Activated CD4-positive, alpha-beta memory T cell treated with anti-CD3 and anti-CD28 coated beads, Interleukin-2, amount 10 ng/mL, durations not matched to agents 7 days and 5 days (primary cell): Measurements from ENCODE around the gene GALNTL6. TPM values are rescaled to one million over a fixed set of nuclear protein-coding genes. Genes with fewer than 3 reads are reported as not detected.
"Not testable (repeated sequence)": the region's sequence is repeated elsewhere in the genome, so short reads cannot be mapped to it uniquely, and the experiment has no call there.

Experiments used
- CTCF ChIA-PET: fragments of 350-600 bp; sonication (Branson Sonifier 250); formaldehyde crosslinking; loops from one replicate; lab custom pipeline; 2021; ENCODE audit warnings: antibody characterized with exemption, inconsistent platforms; lab: Charles Lee
- POLR2A ChIA-PET: fragments of 350-600 bp; sonication (Branson Sonifier 250); formaldehyde crosslinking; loops from one replicate; lab custom pipeline; 2021; ENCODE audit warnings: antibody characterized with exemption; lab: Charles Lee
- DNase-seq: peaks from one replicate; pipeline ENCODE4 v3.0.0-alpha.2; 2020
- H3K27ac Mint-ChIP-seq: one replicate; pipeline ENCODE4 v1.8.0; 2021; ENCODE audit warnings: mild to moderate bottlenecking, mixed read lengths
- H3K27me3 Mint-ChIP-seq: one replicate; pipeline ENCODE4 v1.8.0; 2021; ENCODE audit warnings: mixed read lengths
- H3K36me3 Mint-ChIP-seq: one replicate; pipeline ENCODE4 v1.8.0; 2021; ENCODE audit warnings: low read depth, mixed read lengths
- H3K4me1 Mint-ChIP-seq: one replicate; pipeline ENCODE4 v1.8.0; 2021; ENCODE audit warnings: mixed read lengths
- H3K4me3 Mint-ChIP-seq: one replicate; pipeline ENCODE4 v1.8.0; 2021; ENCODE audit warnings: mild to moderate bottlenecking, mixed read lengths
- H3K9me3 Mint-ChIP-seq: one replicate; pipeline ENCODE4 v1.8.0; 2021; ENCODE audit warnings: mixed read lengths
- total RNA-seq, 2 experiments: library from RNA; stranded (reverse); gene quantifications; one replicate each; pipeline ENCODE4 v1.2.3, GENCODE V29; 2021

GALNTL6 gene
- total RNA-seq, 2 experiments from 2014 or later, result not detected

DNA sequence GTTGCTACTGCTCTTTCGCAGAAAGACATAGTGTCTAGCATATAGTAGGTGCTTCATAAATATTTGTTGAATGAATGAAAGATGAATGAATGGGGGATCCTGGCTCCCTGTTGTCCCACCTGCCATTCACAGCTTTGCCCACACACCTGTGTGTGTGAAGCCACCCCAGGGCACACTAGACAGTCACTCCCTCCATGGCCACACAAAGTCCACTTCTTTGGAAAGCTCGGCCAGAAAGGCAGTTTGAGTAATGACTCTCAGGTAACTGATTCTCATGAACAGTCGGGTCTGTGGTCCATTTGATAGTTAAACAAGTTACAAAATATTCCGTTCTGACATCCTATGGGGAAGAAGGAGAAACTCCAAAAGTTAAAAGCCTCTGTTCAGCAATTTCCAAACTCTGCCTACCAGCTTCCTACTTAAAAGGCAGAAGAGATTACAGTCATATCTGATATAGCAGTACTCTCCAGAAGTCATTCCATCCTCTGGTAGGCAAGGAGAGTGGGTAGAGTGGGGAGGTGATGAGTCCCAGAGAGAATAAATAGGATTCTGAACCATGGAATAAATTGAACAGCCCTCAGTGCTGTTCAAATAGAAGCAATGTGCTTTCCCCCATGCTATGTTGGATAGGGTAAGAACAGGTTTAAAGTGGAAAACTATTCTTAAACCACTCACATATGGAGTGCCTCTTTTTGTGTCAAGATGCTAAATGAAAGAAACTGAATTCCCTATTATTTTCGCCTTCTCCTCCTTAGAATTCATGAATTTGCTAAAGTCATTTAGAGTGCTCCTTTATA lies 1150.5 kb downstream of the GALNTL6 start:
- DNase-seq, result no peak
- ChIA-PET POLR2A (no interaction called here), CTCF (no interaction called here)
- Mint-ChIP-seq H3K27me3 (peaks cover 3% of the 10 kb centered on the region), H3K4me3 (no peak overlapping the region), H3K4me1 (no peaks in the 10 kb centered on the region), H3K36me3 (no peaks in the 10 kb centered on the region), H3K9me3 (no peaks in the 10 kb centered on the region), H3K27ac (no peak overlapping the region)

DNA sequence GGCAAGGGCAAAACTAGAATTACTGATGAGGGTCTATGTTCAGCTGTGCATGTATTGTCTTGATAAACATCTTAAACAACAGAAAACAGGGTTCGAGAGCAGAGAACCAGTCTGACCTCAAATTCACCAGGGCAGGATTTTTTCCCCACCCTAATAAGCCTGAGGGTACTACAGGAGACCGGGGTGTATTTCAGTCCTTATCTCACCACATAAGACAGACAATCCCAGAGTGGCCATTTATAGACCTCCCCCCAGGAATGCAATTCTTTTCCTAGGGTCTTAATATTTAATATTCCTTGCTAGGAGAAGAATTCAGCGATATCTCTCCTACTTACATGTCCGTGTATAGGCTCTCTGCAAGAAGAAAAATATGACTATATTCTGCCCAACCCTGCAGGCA lies 1157.0 kb downstream of the GALNTL6 start:
- H3K27me3 Mint-ChIP-seq, POLR2A ChIA-PET: not testable (repeated sequence)

DNA sequence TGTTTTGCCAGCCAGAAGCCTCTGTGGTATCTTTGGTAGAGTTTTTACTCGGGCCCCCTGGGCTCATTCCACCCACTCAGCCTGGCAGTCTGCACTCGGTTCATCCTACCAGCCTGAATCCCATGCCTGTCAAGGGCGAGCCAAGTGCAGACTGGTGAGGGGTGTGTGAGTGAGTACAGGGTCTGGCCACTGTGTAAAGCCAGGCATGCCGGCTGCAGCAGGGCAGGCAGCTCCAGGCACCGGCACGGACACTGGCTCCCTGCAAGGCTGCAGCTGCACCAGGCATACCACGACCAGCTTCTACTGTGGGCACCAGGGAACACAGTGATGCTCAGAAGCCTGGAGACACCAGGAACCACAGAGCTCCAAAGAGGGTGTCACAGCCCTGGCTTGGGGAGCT lies 1161.4 kb downstream of the GALNTL6 start:
- POLR2A ChIA-PET, result no interaction called here
- H3K36me3 Mint-ChIP-seq, result no peaks in the 10 kb centered on the region

More for the DNA sequence above, 1157.0 kb downstream of the GALNTL6 start:
- H3K4me1 Mint-ChIP-seq, CTCF ChIA-PET, H3K9me3 Mint-ChIP-seq, H3K27ac Mint-ChIP-seq, DNase-seq, H3K4me3 Mint-ChIP-seq, H3K36me3 Mint-ChIP-seq: not testable (repeated sequence)

DNA sequence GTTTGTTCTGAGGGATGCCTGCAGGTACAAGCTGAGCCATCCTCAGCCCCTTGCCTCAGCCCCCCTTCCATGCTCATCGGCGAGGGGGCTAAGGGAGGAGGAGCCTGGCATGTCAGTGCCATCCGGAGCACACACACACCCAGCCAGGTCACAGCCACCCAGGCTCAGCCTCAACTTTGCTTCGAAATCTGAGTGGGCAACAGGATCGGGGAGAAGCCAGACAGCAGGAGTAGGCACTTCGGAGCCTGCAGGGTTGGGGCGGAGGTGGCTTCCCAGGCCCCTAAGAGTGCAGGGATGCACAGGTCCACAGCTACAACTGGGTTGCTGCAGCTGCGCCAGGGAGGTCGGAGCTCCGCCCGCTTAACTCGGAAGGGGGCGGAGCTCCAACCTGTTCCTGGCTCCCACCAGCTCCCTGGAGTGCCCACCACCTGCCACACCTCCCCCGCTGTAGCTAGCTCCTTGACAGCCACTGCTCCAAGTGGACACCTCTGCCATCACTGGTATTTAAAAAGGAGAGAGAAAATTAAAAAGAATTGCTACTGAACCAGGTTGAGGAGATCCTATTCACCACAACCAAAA lies 1162.5 kb downstream of the GALNTL6 start:
- H3K36me3 Mint-ChIP-seq, result no peaks in the 10 kb centered on the region
- H3K4me3 Mint-ChIP-seq, result no peak overlapping the region
- H3K27ac Mint-ChIP-seq, result no peak overlapping the region
- no peaks in the 10 kb centered on the region for H3K4me1 Mint-ChIP-seq
- no peaks in the 10 kb centered on the region for H3K9me3 Mint-ChIP-seq
- ChIA-PET POLR2A (no interaction called here), CTCF (no interaction called here)
- H3K27me3 Mint-ChIP-seq, result no peaks in the 10 kb centered on the region
- DNase-seq, result no peak

More for the DNA sequence above, 1161.4 kb downstream of the GALNTL6 start:
- CTCF ChIA-PET, result no interaction called here
- no peak for DNase-seq
- H3K9me3 Mint-ChIP-seq, result peaks cover 5% of the 10 kb centered on the region
- no peak overlapping the region for H3K27ac Mint-ChIP-seq
- no peaks in the 10 kb centered on the region for H3K27me3 Mint-ChIP-seq
- H3K4me3 Mint-ChIP-seq, result no peak overlapping the region
- H3K4me1 Mint-ChIP-seq, result no peaks in the 10 kb centered on the region

DNA sequence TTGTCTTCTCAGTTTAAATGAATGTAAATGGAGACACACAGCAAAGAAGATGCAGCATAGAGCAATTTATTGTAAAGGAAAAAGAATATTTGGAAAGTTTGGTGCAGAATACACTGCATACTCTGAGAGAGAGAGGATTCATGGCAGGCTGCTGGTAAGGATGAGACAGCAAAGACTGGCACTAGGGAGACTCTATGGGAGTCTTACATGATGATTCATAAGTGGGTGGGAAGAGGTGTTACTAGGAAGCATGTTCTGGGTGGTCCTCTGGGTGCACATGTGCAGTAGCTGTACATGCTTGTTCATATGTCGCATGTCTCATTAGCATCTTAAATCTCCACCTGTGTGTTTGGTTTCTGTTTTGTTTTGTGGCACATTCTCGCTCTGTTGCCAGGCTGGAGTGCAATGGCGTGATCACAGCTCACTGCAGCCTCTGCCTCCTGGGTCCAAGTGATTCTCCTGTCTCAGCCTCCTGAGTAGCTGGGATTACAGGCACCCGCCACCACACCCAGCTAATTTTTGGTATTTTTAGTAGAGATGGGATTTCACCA lies 1164.4 kb downstream of the GALNTL6 start:
- not testable (repeated sequence) for H3K4me3 Mint-ChIP-seq

DNA sequence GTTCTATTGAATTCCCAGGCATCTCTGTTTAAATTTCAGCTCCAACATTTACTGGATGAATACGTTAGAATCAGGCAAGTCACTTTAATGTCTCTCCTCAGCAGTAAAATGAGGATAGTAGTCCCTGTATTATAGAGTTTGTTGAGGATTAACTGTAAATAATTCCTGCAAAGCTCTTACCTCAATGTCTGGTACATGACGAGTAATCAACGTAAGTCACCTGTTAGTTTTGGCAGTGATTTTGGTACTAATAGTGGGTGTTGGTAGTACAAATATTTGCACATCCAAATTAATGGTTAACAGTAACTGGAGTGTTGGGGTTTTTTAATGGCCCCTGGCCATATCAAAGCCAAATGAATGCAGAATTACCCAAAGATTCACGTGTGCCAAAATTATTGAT lies 1165.6 kb downstream of the GALNTL6 start:
- DNase-seq, result no peak
- no peak overlapping the region for H3K4me3 Mint-ChIP-seq
- H3K27ac Mint-ChIP-seq, result no peak overlapping the region
- H3K4me1 Mint-ChIP-seq, result no peaks in the 10 kb centered on the region
- ChIA-PET CTCF (no interaction called here), POLR2A (no interaction called here)
- H3K9me3 Mint-ChIP-seq, result no peaks in the 10 kb centered on the region
- no peaks in the 10 kb centered on the region for H3K36me3 Mint-ChIP-seq
- H3K27me3 Mint-ChIP-seq, result no peaks in the 10 kb centered on the region

More for the DNA sequence above, 1164.4 kb downstream of the GALNTL6 start:
- H3K27me3 Mint-ChIP-seq, H3K4me1 Mint-ChIP-seq, H3K36me3 Mint-ChIP-seq, DNase-seq, POLR2A ChIA-PET, CTCF ChIA-PET, H3K9me3 Mint-ChIP-seq, H3K27ac Mint-ChIP-seq: not testable (repeated sequence)

DNA sequence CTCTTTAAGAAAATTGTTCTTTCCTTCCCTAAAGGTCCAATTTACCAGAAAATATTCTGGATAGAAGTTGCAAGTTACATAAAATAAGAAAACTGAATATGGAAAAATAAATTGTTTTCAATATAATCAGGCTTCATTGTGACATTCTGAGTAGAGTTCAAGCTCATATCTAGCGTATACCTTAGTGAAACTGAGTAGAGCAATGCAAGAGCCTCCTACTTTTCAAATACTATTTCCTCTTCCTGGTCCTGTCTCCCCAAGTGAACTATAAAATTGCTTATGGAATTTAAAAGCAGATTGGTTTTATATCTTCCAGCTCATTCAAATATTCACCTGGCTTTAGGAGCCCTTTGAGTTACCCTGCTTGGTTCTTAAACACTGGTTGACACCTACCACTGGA lies 1166.1 kb downstream of the GALNTL6 start:
- Mint-ChIP-seq H3K4me3 (no peak overlapping the region), H3K9me3 (no peaks in the 10 kb centered on the region), H3K27me3 (no peaks in the 10 kb centered on the region), H3K4me1 (no peaks in the 10 kb centered on the region), H3K36me3 (no peaks in the 10 kb centered on the region), H3K27ac (no peak overlapping the region)
- POLR2A ChIA-PET, result no interaction called here
- CTCF ChIA-PET, result no interaction called here
- no peak for DNase-seq

DNA sequence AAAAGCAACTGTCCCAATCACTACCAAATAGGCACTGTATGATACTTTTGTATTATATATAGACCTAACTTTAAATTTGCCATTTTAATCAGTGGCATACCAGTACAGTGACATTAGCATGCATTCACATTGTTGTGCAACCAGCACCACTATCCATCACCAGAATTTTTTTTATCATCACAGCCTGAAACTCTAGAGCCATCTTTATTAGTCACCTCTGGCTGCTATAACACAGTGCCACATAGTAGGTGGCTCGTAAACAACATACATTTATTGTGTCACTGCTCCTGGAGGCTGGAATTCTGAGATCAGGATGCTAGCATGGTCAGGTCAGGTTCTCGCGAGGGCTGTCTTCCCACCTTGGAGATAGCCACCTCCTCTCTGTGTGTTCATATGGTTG lies 1167.0 kb downstream of the GALNTL6 start:
- ChIA-PET POLR2A (no interaction called here), CTCF (no interaction called here)
- Mint-ChIP-seq H3K27ac (no peak overlapping the region), H3K36me3 (no peaks in the 10 kb centered on the region), H3K27me3 (no peaks in the 10 kb centered on the region), H3K4me3 (no peak overlapping the region), H3K4me1 (no peaks in the 10 kb centered on the region), H3K9me3 (no peaks in the 10 kb centered on the region)
- no peak for DNase-seq

DNA sequence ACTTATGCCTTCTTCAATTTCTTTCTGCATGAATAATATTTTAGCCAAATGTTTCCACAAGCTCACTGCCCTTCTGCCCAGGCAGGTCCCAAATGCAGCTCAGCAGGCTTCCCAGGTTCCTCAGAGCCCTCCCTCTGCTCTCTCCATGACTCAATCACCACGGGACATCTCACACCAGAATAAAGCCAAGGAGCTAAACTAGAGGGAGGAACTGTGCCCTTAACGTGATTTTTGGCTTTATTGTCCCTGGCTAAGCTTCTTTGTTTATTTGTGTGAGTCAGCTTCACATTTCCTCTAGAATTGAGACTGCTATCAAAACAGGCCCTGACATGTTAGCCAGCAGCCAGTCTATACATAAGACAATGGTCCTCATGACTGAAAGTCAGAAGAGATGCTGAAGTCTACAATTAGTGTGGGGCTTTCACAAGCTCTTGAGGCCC lies 1169.0 kb downstream of the GALNTL6 start:
- no peaks in the 10 kb centered on the region for H3K9me3 Mint-ChIP-seq
- H3K27ac Mint-ChIP-seq, result no peak overlapping the region
- CTCF ChIA-PET, result no interaction called here
- no peaks in the 10 kb centered on the region for H3K4me1 Mint-ChIP-seq
- no peak for DNase-seq
- no peaks in the 10 kb centered on the region for H3K36me3 Mint-ChIP-seq
- no peak overlapping the region for H3K4me3 Mint-ChIP-seq
- H3K27me3 Mint-ChIP-seq, result no peaks in the 10 kb centered on the region
- POLR2A ChIA-PET, result no interaction called here

DNA sequence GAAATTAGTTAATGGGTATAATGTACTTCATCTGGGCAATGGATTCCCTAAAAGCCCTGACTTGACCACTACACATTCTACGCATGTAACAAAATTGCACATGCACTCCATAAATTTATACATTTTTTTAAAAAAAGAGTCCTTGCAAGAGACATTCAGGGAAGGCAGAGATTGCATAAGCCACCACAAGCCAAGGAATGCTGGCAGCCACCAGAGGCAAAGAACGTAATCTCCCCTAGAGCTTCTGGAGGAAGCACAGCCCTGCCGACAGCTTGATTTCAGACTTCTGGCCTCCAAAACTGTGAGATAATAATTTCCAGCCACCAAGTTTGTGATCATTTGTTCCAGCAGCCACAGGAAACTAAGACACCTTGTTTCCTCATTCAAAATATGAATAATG lies 1169.8 kb downstream of the GALNTL6 start:
- Mint-ChIP-seq H3K4me1 (no peaks in the 10 kb centered on the region), H3K27me3 (no peaks in the 10 kb centered on the region), H3K27ac (no peak overlapping the region), H3K36me3 (no peaks in the 10 kb centered on the region), H3K4me3 (no peak overlapping the region), H3K9me3 (no peaks in the 10 kb centered on the region)
- ChIA-PET CTCF (no interaction called here), POLR2A (no interaction called here)
- no peak for DNase-seq

DNA sequence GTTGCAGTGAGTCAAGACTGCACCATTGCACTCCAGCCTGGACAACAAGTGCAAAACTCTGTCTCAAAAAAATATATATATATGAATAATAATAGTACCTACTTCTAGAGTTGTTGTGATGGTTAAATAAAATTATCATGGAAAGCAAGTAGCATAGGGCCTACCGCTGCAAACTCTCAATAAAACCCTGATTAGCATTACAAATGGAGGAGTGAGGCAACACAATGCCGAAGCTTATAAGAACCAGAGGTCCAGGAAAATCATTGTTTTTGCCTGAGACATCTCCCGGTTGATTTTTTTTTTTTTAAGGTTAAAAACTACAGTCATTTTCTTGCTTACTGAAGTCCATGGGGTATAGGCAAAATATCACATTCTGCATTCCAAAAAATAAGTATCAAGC lies 1170.4 kb downstream of the GALNTL6 start:
- ChIA-PET CTCF (no interaction called here), POLR2A (no interaction called here)
- H3K4me1 Mint-ChIP-seq, result no peaks in the 10 kb centered on the region

DNA sequence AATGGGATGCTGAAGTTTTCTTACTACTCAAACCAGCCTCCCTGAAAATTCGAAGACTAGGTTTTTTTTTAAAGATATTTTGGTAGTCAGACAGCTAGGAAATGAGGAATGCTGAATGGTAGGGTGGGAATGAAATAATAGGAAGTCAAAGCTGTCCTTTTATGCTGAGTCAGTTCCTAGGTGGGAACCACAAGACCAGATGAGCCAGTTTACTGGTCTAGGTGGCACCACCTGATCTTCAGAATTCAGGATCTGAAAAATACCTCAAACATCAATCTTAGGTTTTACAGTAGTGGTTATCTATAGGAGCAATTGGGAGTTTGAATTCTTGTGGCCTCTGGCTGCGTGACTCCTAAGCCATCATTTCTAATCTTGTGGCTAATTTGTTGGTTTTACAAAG lies 1172.3 kb downstream of the GALNTL6 start:
- H3K36me3 Mint-ChIP-seq, result no peaks in the 10 kb centered on the region
- ChIA-PET POLR2A (no interaction called here), CTCF (no interaction called here)
- no peak for DNase-seq
- H3K9me3 Mint-ChIP-seq, result no peaks in the 10 kb centered on the region
- no peaks in the 10 kb centered on the region for H3K27me3 Mint-ChIP-seq
- H3K4me3 Mint-ChIP-seq, result no peak overlapping the region
- no peaks in the 10 kb centered on the region for H3K4me1 Mint-ChIP-seq
- H3K27ac Mint-ChIP-seq, result no peak overlapping the region

More for the DNA sequence above, 1170.4 kb downstream of the GALNTL6 start:
- no peak overlapping the region for H3K4me3 Mint-ChIP-seq
- no peaks in the 10 kb centered on the region for H3K9me3 Mint-ChIP-seq
- H3K27ac Mint-ChIP-seq, result no peak overlapping the region
- no peaks in the 10 kb centered on the region for H3K27me3 Mint-ChIP-seq
- no peaks in the 10 kb centered on the region for H3K36me3 Mint-ChIP-seq
- DNase-seq, result no peak

DNA sequence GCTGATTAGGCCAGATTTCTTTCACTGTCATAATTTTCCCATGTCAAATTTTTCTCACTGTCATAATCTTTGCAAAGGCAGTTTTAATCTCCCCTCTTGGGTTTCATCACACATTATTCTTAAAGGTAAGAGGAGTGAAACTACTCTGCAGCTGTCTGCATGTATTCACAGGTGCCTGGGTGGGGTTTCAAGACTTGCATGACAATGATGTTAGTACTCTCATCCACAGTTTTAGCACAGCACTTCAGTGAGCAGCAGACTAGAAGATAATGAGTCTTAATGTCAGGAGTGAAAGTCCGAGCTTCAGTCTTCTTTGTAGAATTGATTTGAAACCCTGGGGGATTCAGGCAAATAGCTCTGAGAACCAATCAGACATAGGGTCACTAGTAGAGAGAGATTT lies 1172.9 kb downstream of the GALNTL6 start:
- H3K4me1 Mint-ChIP-seq, result no peaks in the 10 kb centered on the region
- no peaks in the 10 kb centered on the region for H3K36me3 Mint-ChIP-seq
- no peak for DNase-seq
- ChIA-PET CTCF (no interaction called here), POLR2A (no interaction called here)
- H3K9me3 Mint-ChIP-seq, result no peaks in the 10 kb centered on the region
- H3K27ac Mint-ChIP-seq, result no peak overlapping the region
- no peak overlapping the region for H3K4me3 Mint-ChIP-seq
- no peaks in the 10 kb centered on the region for H3K27me3 Mint-ChIP-seq
